GM19328 (cell line): Measurements from ENCODE around the gene TSC2.
A peak's percentile ranks its signal among the peaks of the same experiment; 100 is the strongest.

ENCODE experiments used
- ATAC-seq: cut with Tn5 transposase; IDR thresholded peaks from one replicate; pipeline ENCODE4 v1.9.1; 2021; ENCODE audit warnings: mild to moderate bottlenecking, moderate library complexity; ENCODE audit not compliant: unreplicated experiment

Gene TSC2

GRCh38 chr16:2047330-2048115 lies at the start of gene TSC2, which contains the start of gene NTHL1:
TSS of gene TSC2 (plus strand) at chr16:2047985. CDS start at chr16:2048616, 631 bp downstream.
TSS of gene NTHL1 (minus strand) at chr16:2047834. CDS start at chr16:2047823, 11 bp downstream.
- ATAC-seq = peak; percentile 91

GRCh38 chr16:1998360-1998835 lies 49.4 kb upstream of the TSC2 start:
- ATAC-seq = no peak

- no peak for ATAC-seq
Observed at GRCh38 chr16:1998852-1999801, 48.7 kb upstream of the TSC2 start.

GRCh38 chr16:1999866-2000514 lies 47.8 kb upstream of the TSC2 start:
- ATAC-seq = no peak

- ATAC-seq = no peak
Observed at GRCh38 chr16:2001035-2001434, 46.8 kb upstream of the TSC2 start.

- no peak for ATAC-seq
Observed at GRCh38 chr16:2001456-2002355, 46.1 kb upstream of the TSC2 start.

- no peak for ATAC-seq
Observed at GRCh38 chr16:2002406-2003230, 45.2 kb upstream of the TSC2 start.

GRCh38 chr16:2003231-2003826 lies 44.5 kb upstream of the TSC2 start:
- ATAC-seq = no peak

GRCh38 chr16:2003827-2004641 lies 43.8 kb upstream of the TSC2 start:
- ATAC-seq = peak; percentile 52

- ATAC-seq = no peak
Observed at GRCh38 chr16:2004795-2005517, 42.8 kb upstream of the TSC2 start.

GRCh38 chr16:2005646-2006045 lies 42.1 kb upstream of the TSC2 start:
- no peak for ATAC-seq

- no peak for ATAC-seq
Observed at GRCh38 chr16:2006317-2006716, 41.5 kb upstream of the TSC2 start.

- ATAC-seq = no peak
Observed at GRCh38 chr16:2007081-2007836, 40.5 kb upstream of the TSC2 start.

- ATAC-seq = no peak
Observed at GRCh38 chr16:2008009-2008526, 39.7 kb upstream of the TSC2 start.

- no peak for ATAC-seq
Observed at GRCh38 chr16:2008631-2009163, 39.1 kb upstream of the TSC2 start.

GRCh38 chr16:2009164-2009711 lies 38.5 kb upstream of the TSC2 start:
- peak; percentile 31 for ATAC-seq
